Measurements from ENCODE around the gene SLC25A38. TPM values are rescaled to one million over a fixed set of nuclear protein-coding genes. Genes with fewer than 3 reads are reported as not detected.

The SLC25A38 gene
- total RNA-seq, 8 experiments from 2014 or later, result 15.7 to 54.8 (median 25.2) TPM

GRCh38 chr3:39404943-39405686 lies 21.9 kb downstream of the SLC25A38 start:
- 38 to 92% (median 71%) methylated on average over 3 to 11 of the region's 15 CpGs; no CpG with 5 or more reads in 3 of the 10 experiments for WGBS, 10 experiments
- H3K4me1 ChIP-seq (replicated peaks in 1 of 2), result peaks cover 3 to 8% of the 10 kb centered on the region in 2 donors
- ATAC-seq (replicated peaks in 6 of 8), result no peak
- no peak overlapping the region for H3K27ac ChIP-seq
- in situ Hi-C loops (cut with MboI; ENCODE audit: low pct_unique_long_range_greater_than_20kb in 2 of 9, low sequenced_read_pairs in 9 of 9, unreplicated experiment in 9 of 9), result no loop called here
- H3K4me3 ChIP-seq, result peak overlapping the region in 1 of 5 donors; percentile 79

GRCh38 chr3:39405687-39406367 lies 22.7 kb downstream of the SLC25A38 start:
- in situ Hi-C loops (cut with MboI; ENCODE audit: low pct_unique_long_range_greater_than_20kb in 2 of 9, low sequenced_read_pairs in 9 of 9, unreplicated experiment in 9 of 9), result no loop called here
- no peak for ATAC-seq (replicated peaks in 6 of 8)
- H3K27ac ChIP-seq, result peak overlapping the region; percentile 9 to 94

GRCh38 chr3:39406368-39407258 lies 23.4 kb downstream of the SLC25A38 start, which contains the start of gene RPSA:
Gene RPSA (plus strand): TSS chr3:39406720. CDS start chr3:39407654, 934 bp downstream.
- in situ Hi-C loops (cut with MboI; ENCODE audit: low pct_unique_long_range_greater_than_20kb in 2 of 9, low sequenced_read_pairs in 9 of 9, unreplicated experiment in 9 of 9), result no loop called here
- peak; percentile 88 to 96 (median 94) for ATAC-seq (replicated peaks in 6 of 8)
- Histone ChIP-seq H3K27ac (peak within 1 kb of the TSS; percentile 77 to 94), H3K4me3 (peak within 1 kb of the TSS; percentile 60 to 85 (median 79)), H3K4me1 (replicated peaks in 1 of 2) (peaks cover 3 to 8% of the 10 kb centered on the region in 2 donors)
- WGBS, 10 experiments, result 0 to 8% (median 1%) methylated on average over 2 to 34 of the region's 63 CpGs; no CpG with 5 or more reads in 1 of the 10 experiments

More at GRCh38 chr3:39405687-39406367, 22.7 kb downstream of the SLC25A38 start:
- 0 to 84% (median 61%) methylated on average over 1 to 10 of the region's 13 CpGs for WGBS, 10 experiments
- peaks cover 3 to 8% of the 10 kb centered on the region in 2 donors for H3K4me1 ChIP-seq (replicated peaks in 1 of 2)
- peak overlapping the region; percentile 60 to 85 (median 79) for H3K4me3 ChIP-seq

GRCh38 chr3:39407259-39407629 lies 24.1 kb downstream of the SLC25A38 start:
- H3K27ac ChIP-seq, result peak overlapping the region; percentile 77 to 94
- peak overlapping the region; percentile 60 to 85 (median 79) for H3K4me3 ChIP-seq
- peak in 2 of 8 experiments; percentile 1 to 2 for ATAC-seq (replicated peaks in 6 of 8)
- peaks cover 3 to 8% of the 10 kb centered on the region in 2 donors for H3K4me1 ChIP-seq (replicated peaks in 1 of 2)
- 0 to 11% (median 0%) methylated on average over 1 to 9 of the region's 9 CpGs; no CpG with 5 or more reads in 1 of the 10 experiments for WGBS, 10 experiments
- in situ Hi-C loops (cut with MboI; ENCODE audit: low pct_unique_long_range_greater_than_20kb in 2 of 9, low sequenced_read_pairs in 9 of 9, unreplicated experiment in 9 of 9), result no loop called here

- H3K4me1 ChIP-seq (replicated peaks in 1 of 2), result peaks cover 3 to 8% of the 10 kb centered on the region in 2 donors
- WGBS, 10 experiments, result 5 to 100% (median 56%) methylated on average over 2 to 6 of the region's 6 CpGs; no CpG with 5 or more reads in 1 of the 10 experiments
- in situ Hi-C loops (cut with MboI; ENCODE audit: low pct_unique_long_range_greater_than_20kb in 2 of 9, low sequenced_read_pairs in 9 of 9, unreplicated experiment in 9 of 9), result no loop called here
- no peak overlapping the region for H3K27ac ChIP-seq
- peak overlapping the region in 4 of 5 donors; percentile 60 to 85 (median 72) for H3K4me3 ChIP-seq
- ATAC-seq (replicated peaks in 6 of 8), result no peak
These were observed 24.8 kb downstream of the SLC25A38 start for GRCh38 chr3:39407773-39408492.

GRCh38 chr3:39408493-39409372 lies 25.6 kb downstream of the SLC25A38 start:
- H3K27ac ChIP-seq, result no peak overlapping the region
- no peak overlapping the region for H3K4me3 ChIP-seq
- no peak for ATAC-seq (replicated peaks in 6 of 8)
- in situ Hi-C loops (cut with MboI; ENCODE audit: low pct_unique_long_range_greater_than_20kb in 2 of 9, low sequenced_read_pairs in 9 of 9, unreplicated experiment in 9 of 9), result no loop called here
- H3K4me1 ChIP-seq (replicated peaks in 1 of 2), result peaks cover 3 to 8% of the 10 kb centered on the region in 2 donors
- 24 to 100% (median 88%) methylated on average over 1 to 12 of the region's 21 CpGs for WGBS, 10 experiments

- ATAC-seq (replicated peaks in 6 of 8), result no peak
- Histone ChIP-seq H3K4me1 (replicated peaks in 1 of 2) (peaks cover 3 to 8% of the 10 kb centered on the region in 2 donors), H3K27ac (no peak overlapping the region), H3K4me3 (no peak overlapping the region)
- 25 to 98% (median 82%) methylated on average over 2 to 7 of the region's 7 CpGs for WGBS, 10 experiments
- in situ Hi-C loops (cut with MboI; ENCODE audit: low pct_unique_long_range_greater_than_20kb in 2 of 9, low sequenced_read_pairs in 9 of 9, unreplicated experiment in 9 of 9), result no loop called here
These were observed 26.5 kb downstream of the SLC25A38 start for GRCh38 chr3:39409514-39410136.

GRCh38 chr3:39410893-39411292 lies 27.7 kb downstream of the SLC25A38 start:
- Histone ChIP-seq H3K4me3 (no peak overlapping the region), H3K27ac (no peak overlapping the region), H3K4me1 (replicated peaks in 1 of 2) (peaks cover 0 to 8% of the 10 kb centered on the region in 2 donors)
- in situ Hi-C loops (cut with MboI; ENCODE audit: low pct_unique_long_range_greater_than_20kb in 2 of 9, low sequenced_read_pairs in 9 of 9, unreplicated experiment in 9 of 9), result no loop called here
- no peak for ATAC-seq (replicated peaks in 6 of 8)
- WGBS, 10 experiments, result 90 to 100% (median 90%) methylated on average over 2 to 4 of the region's 7 CpGs; no CpG with 5 or more reads in 5 of the 10 experiments

GRCh38 chr3:39412668-39413260 lies 29.6 kb downstream of the SLC25A38 start:
- Histone ChIP-seq H3K27ac (no peak overlapping the region), H3K4me1 (replicated peaks in 1 of 2) (peaks cover 0 to 4% of the 10 kb centered on the region in 2 donors), H3K4me3 (no peak overlapping the region)
- no peak for ATAC-seq (replicated peaks in 6 of 8)
- in situ Hi-C loops (cut with MboI; ENCODE audit: low pct_unique_long_range_greater_than_20kb in 2 of 9, low sequenced_read_pairs in 9 of 9, unreplicated experiment in 9 of 9), result no loop called here
- WGBS, 10 experiments, result 50 to 100% (median 89%) methylated on average over 1 to 8 of the region's 9 CpGs; no CpG with 5 or more reads in 1 of the 10 experiments

GRCh38 chr3:39413691-39414420 lies 30.7 kb downstream of the SLC25A38 start:
- H3K4me3 ChIP-seq, result no peak overlapping the region
- H3K4me1 ChIP-seq (replicated peaks in 1 of 2), result peaks cover 0 to 1% of the 10 kb centered on the region in 2 donors
- ATAC-seq (replicated peaks in 6 of 8), result peak in 4 of 8 experiments; percentile 3 to 36 (median 29)
- 50 to 100% (median 86%) methylated on average over 1 to 5 of the region's 6 CpGs; no CpG with 5 or more reads in 1 of the 10 experiments for WGBS, 10 experiments
- in situ Hi-C loops (cut with MboI; ENCODE audit: low pct_unique_long_range_greater_than_20kb in 2 of 9, low sequenced_read_pairs in 9 of 9, unreplicated experiment in 9 of 9), result no loop called here
- H3K27ac ChIP-seq, result no peak overlapping the region

Measured in motor neuron (in vitro differentiated cells).